Activated gamma-delta T cell (primary cell): ENCODE data around the gene ADAM30.
"Not testable (repeated sequence)": the region's sequence is repeated elsewhere in the genome, so short reads cannot be mapped to it uniquely, and the experiment has no call there.

ENCODE experiments used
- DNase-seq: peaks from one replicate; lab custom pipeline; 2025; lab: John Stamatoyannopoulos, UW

Gene ADAM30

GRCh38 chr1:119873135-119874015, 22.9 kb downstream of the ADAM30 start:
- no peak for DNase-seq

- DNase-seq, result no peak
These were observed 24.4 kb downstream of the ADAM30 start for GRCh38 chr1:119871881-119872280.

GRCh38 chr1:119870917-119871596, 25.3 kb downstream of the ADAM30 start:
- no peak for DNase-seq

GRCh38 chr1:119869995-119870394, 26.3 kb downstream of the ADAM30 start:
- no peak for DNase-seq

GRCh38 chr1:119868176-119868575, 28.1 kb downstream of the ADAM30 start:
- DNase-seq, result no peak

GRCh38 chr1:119866451-119866850, 29.9 kb downstream of the ADAM30 start:
- no peak for DNase-seq

GRCh38 chr1:119865627-119866026, 30.7 kb downstream of the ADAM30 start:
- DNase-seq, result no peak

GRCh38 chr1:119862276-119862675, 34.0 kb downstream of the ADAM30 start:
- DNase-seq, result no peak

- no peak for DNase-seq
These were observed 34.8 kb downstream of the ADAM30 start for GRCh38 chr1:119861547-119861946.

GRCh38 chr1:119859647-119860046, 36.7 kb downstream of the ADAM30 start:
- no peak for DNase-seq

GRCh38 chr1:119858556-119859214, 37.6 kb downstream of the ADAM30 start:
- not testable (repeated sequence) for DNase-seq

- DNase-seq, result no peak
These were observed 38.2 kb downstream of the ADAM30 start for GRCh38 chr1:119858126-119858525.

- DNase-seq, result no peak
These were observed 43.2 kb downstream of the ADAM30 start for GRCh38 chr1:119853155-119853554.

GRCh38 chr1:119844206-119844605, 52.1 kb downstream of the ADAM30 start:
- DNase-seq, result not testable (repeated sequence)
